GM23248 (cell line): ENCODE measurements around the gene CR1L. TPM values are rescaled to one million over a fixed set of nuclear protein-coding genes. Genes with fewer than 3 reads are reported as not detected.

Experiments
- DNase-seq: peaks from one replicate; pipeline ENCODE4 v3.0.0-alpha.2; 2015
- H2AFZ ChIP-seq: fragments of 200-600 bp; sonication (generic); 2 replicates; pipeline ENCODE4 v1.6.1; 2016; ENCODE audit warnings: antibody characterized with exemption
- H3F3A ChIP-seq: fragments of 200-600 bp; sonication (generic); 2 replicates; pipeline ENCODE4 v1.6.1; 2016; ENCODE audit warnings: mild to moderate bottlenecking, antibody characterized with exemption, mixed run types; ENCODE audit not compliant: insufficient read depth
- H3K27ac ChIP-seq: fragments of 200-600 bp; sonication (generic); 2 replicates; pipeline ENCODE4 v1.5.1; 2016; ENCODE audit warnings: mild to moderate bottlenecking
- H3K27me3 ChIP-seq: fragments of 200-600 bp; sonication (generic); replicated peaks from 2 replicates; pipeline ENCODE4 v1.6.1; 2016; ENCODE audit warnings: mild to moderate bottlenecking; ENCODE audit not compliant: insufficient read depth
- H3K36me3 ChIP-seq: fragments of 200-600 bp; sonication (generic); 2 replicates; pipeline ENCODE4 v1.6.1; 2016; ENCODE audit warnings: low read depth, mild to moderate bottlenecking
- H3K4me1 ChIP-seq: fragments of 200-600 bp; sonication (generic); 2 replicates; pipeline ENCODE4 v1.6.1; 2016; ENCODE audit warnings: mild to moderate bottlenecking; ENCODE audit not compliant: insufficient read depth
- H3K4me2 ChIP-seq: fragments of 200-600 bp; sonication (generic); one replicate; pipeline ENCODE4 v1.6.1; 2016; ENCODE audit warnings: mild to moderate bottlenecking; ENCODE audit not compliant: unreplicated experiment
- H3K4me3 ChIP-seq: fragments of 200-600 bp; sonication (generic); 2 replicates; pipeline ENCODE4 v1.5.1; 2016; ENCODE audit warnings: mild to moderate bottlenecking
- H3K79me2 ChIP-seq: fragments of 200-600 bp; sonication (generic); 2 replicates; pipeline ENCODE4 v1.6.1; 2016; ENCODE audit warnings: mild to moderate bottlenecking; ENCODE audit not compliant: insufficient read depth
- H3K9ac ChIP-seq: fragments of 200-600 bp; sonication (generic); 2 replicates; pipeline ENCODE4 v1.6.1; 2016; ENCODE audit warnings: mild to moderate bottlenecking
- H3K9me2 ChIP-seq: fragments of 200-600 bp; sonication (generic); 2 replicates; pipeline ENCODE4 v1.6.1; 2016; ENCODE audit warnings: mixed run types, mild to moderate bottlenecking, moderate library complexity; ENCODE audit not compliant: insufficient read depth
- H3K9me3 ChIP-seq: fragments of 200-600 bp; sonication (generic); one replicate; pipeline ENCODE4 v1.6.1; 2017; ENCODE audit warnings: low read depth
- H4K20me1 ChIP-seq: fragments of 200-600 bp; sonication (generic); 2 replicates; pipeline ENCODE4 v1.6.0; 2016; ENCODE audit not compliant: insufficient read depth
- EZH2 ChIP-seq: fragments of 200-600 bp; sonication (generic); IDR thresholded peaks from 2 replicates; pipeline ENCODE4 v1.6.1; 2018; ENCODE audit warnings: antibody characterized with exemption, mild to moderate bottlenecking; ENCODE audit not compliant: insufficient read depth, poor library complexity, severe bottlenecking
- EZH2phosphoT487 ChIP-seq: fragments of 200-600 bp; sonication (generic); IDR thresholded peaks from 2 replicates; pipeline ENCODE4 v1.6.1; 2018; ENCODE audit warnings: antibody characterized with exemption, moderate library complexity, mild to moderate bottlenecking, low read depth; ENCODE audit not compliant: insufficient read depth
- WGBS, 2 experiments: methylation state at CpG; one replicate each; pipeline ENCODE4 v1.1.6; 2015 to 2017; ENCODE audit warnings: low lambda C conversion rate in 2 of 2, low coverage in 1 of 2; ENCODE audit errors: missing lambda C conversion rate in 2 of 2; 5-methylcytosine and 5-hydroxymethylcytosine counted together
- in situ Hi-C: fragments of 300-500 bp; cut with MboI; formaldehyde crosslinking; loops from 2 replicates; pipeline ENCODE4 v1.15.0; 2020
- polyA plus RNA-seq: library from polyadenylated mRNA; unstranded; fragments of >200 nt; fragmentation: Nextera tagmentation; extraction: Ambion mirVana; gene quantifications from 2 replicates; pipeline ENCODE4 v1.2.1, GENCODE V29; 2016
- total RNA-seq: library from RNA; depleted of rRNA; stranded (reverse); fragments of >200 nt; shearing (Covaris generic); gene quantifications from 2 replicates; pipeline ENCODE4 v1.2.3, GENCODE V29; 2014

Gene CR1L
- total and polyA plus RNA-seq, 2 experiments from 2014 or later = not detected

- no peaks in the 10 kb centered on the region for H3K9me2 ChIP-seq
- peaks cover 18% of the 10 kb centered on the region for H3K27me3 ChIP-seq
- H3K9ac ChIP-seq = no peak overlapping the region
- 83 to 85% methylated on average over 17 of the region's 17 CpGs for WGBS, 2 experiments
- no peak overlapping the region for H3K27ac ChIP-seq
- peak overlapping the region; percentile 88 for H3K4me2 ChIP-seq
- H2AFZ ChIP-seq = peak overlapping the region; percentile 96; the same call in 1 of the 2 replicates
- H3K79me2 ChIP-seq = no peaks in the 10 kb centered on the region
- no peak for DNase-seq
- no peaks in the 10 kb centered on the region for H3K4me1 ChIP-seq
- in situ Hi-C loops = no loop called here
- TF ChIP-seq EZH2 = no peak
- no peak for TF ChIP-seq EZH2phosphoT487
- H3F3A ChIP-seq = no peaks in the 10 kb centered on the region
- no peaks in the 10 kb centered on the region for H3K36me3 ChIP-seq
- H4K20me1 ChIP-seq = no peaks in the 10 kb centered on the region
- H3K4me3 ChIP-seq = no peak overlapping the region; the same call in 1 of the 2 replicates
- no peaks in the 10 kb centered on the region for H3K9me3 ChIP-seq
Measured at GRCh38 chr1:207645635-207646081, 725 bp downstream of the CR1L start.

- no peaks in the 10 kb centered on the region for H3F3A ChIP-seq
- no peak overlapping the region for H2AFZ ChIP-seq
- no peaks in the 10 kb centered on the region for H3K4me1 ChIP-seq
- H3K79me2 ChIP-seq = no peaks in the 10 kb centered on the region
- no peaks in the 10 kb centered on the region for H3K36me3 ChIP-seq
- H3K4me3 ChIP-seq = no peak overlapping the region
- no peak overlapping the region for H3K9ac ChIP-seq
- in situ Hi-C loops = no loop called here
- H4K20me1 ChIP-seq = no peaks in the 10 kb centered on the region
- H3K27ac ChIP-seq = no peak overlapping the region
- no peaks in the 10 kb centered on the region for H3K9me3 ChIP-seq
- TF ChIP-seq EZH2phosphoT487 (no peak), EZH2 (no peak)
- peaks cover 18% of the 10 kb centered on the region for H3K27me3 ChIP-seq
- no peak for DNase-seq
- H3K4me2 ChIP-seq = no peak overlapping the region
- no peaks in the 10 kb centered on the region for H3K9me2 ChIP-seq
Measured at GRCh38 chr1:207646171-207646570, 1.2 kb downstream of the CR1L start.

- in situ Hi-C loops = no loop called here
- no peaks in the 10 kb centered on the region for H3K4me1 ChIP-seq
- no peaks in the 10 kb centered on the region for H3K36me3 ChIP-seq
- H2AFZ ChIP-seq = no peak overlapping the region
- H3K27ac ChIP-seq = no peak overlapping the region
- no peak overlapping the region for H3K4me2 ChIP-seq
- H3F3A ChIP-seq = no peaks in the 10 kb centered on the region
- H3K9ac ChIP-seq = no peak overlapping the region
- H3K4me3 ChIP-seq = no peak overlapping the region
- no peaks in the 10 kb centered on the region for H3K9me3 ChIP-seq
- peaks cover 18% of the 10 kb centered on the region for H3K27me3 ChIP-seq
- 48 to 53% methylated on average over 4 of the region's 4 CpGs for WGBS, 2 experiments
- no peaks in the 10 kb centered on the region for H4K20me1 ChIP-seq
- no peaks in the 10 kb centered on the region for H3K79me2 ChIP-seq
- H3K9me2 ChIP-seq = no peaks in the 10 kb centered on the region
- TF ChIP-seq EZH2 = no peak
- DNase-seq = no peak
Measured at GRCh38 chr1:207646944-207647579, 2.1 kb downstream of the CR1L start.

GRCh38 chr1:207647671-207648333 lies 2.9 kb downstream of the CR1L start:
- Histone ChIP-seq H4K20me1 (no peaks in the 10 kb centered on the region), H3K9me2 (no peaks in the 10 kb centered on the region), H3K27me3 (peaks cover 16% of the 10 kb centered on the region), H2AFZ (no peak overlapping the region), H3K36me3 (no peaks in the 10 kb centered on the region), H3K79me2 (no peaks in the 10 kb centered on the region), H3F3A (no peaks in the 10 kb centered on the region), H3K9me3 (no peaks in the 10 kb centered on the region), H3K4me2 (no peak overlapping the region), H3K9ac (no peak overlapping the region), H3K4me1 (no peaks in the 10 kb centered on the region), H3K4me3 (no peak overlapping the region), H3K27ac (no peak overlapping the region)
- 36 to 39% methylated on average over 4 of the region's 4 CpGs for WGBS, 2 experiments
- DNase-seq = no peak
- in situ Hi-C loops = no loop called here
- TF ChIP-seq EZH2phosphoT487 (no peak), EZH2 (no peak)
